CD14-positive monocyte (primary cell): ENCODE data around the gene OAF. TPM values are rescaled to one million over a fixed set of nuclear protein-coding genes. Genes with fewer than 3 reads are reported as not detected.
A peak's percentile ranks its signal among the peaks of the same experiment; 100 is the strongest.

Experiments
- DNase-seq, 3 donors: peaks; one replicate each; pipeline ENCODE4 v3.0.0-alpha.2; 2011 to 2022
- H2AFZ ChIP-seq: 2 replicates; pipeline ENCODE4 v1.6.0; 2012; ENCODE audit warnings: mild to moderate bottlenecking, low read depth, low read length, inconsistent platforms; ENCODE audit not compliant: insufficient read depth, poor library complexity, severe bottlenecking
- H3K27ac ChIP-seq, 2 donors: 1 replicate in 1 of 2; 2 replicates in 1 of 2; pipeline ENCODE4 v1.5.1; 2012 to 2013; ENCODE audit warnings: low read length in 2 of 2, control low read depth in 1 of 2, inconsistent platforms in 1 of 2, low read depth in 1 of 2, mild to moderate bottlenecking in 1 of 2
- H3K27me3 ChIP-seq, 2 donors: one replicate each; pipeline versions ENCODE4 v1.6.0 to v1.6.1; 2011 to 2013; ENCODE audit warnings: low read length in 2 of 2; ENCODE audit not compliant: control insufficient read depth in 2 of 2, insufficient read depth in 2 of 2
- H3K36me3 ChIP-seq, 2 donors: replicated peaks in 1 of 2; 1 replicate in 1 of 2; 2 replicates in 1 of 2; pipeline versions ENCODE4 v1.5.1 to v1.6.1; 2012 to 2013; ENCODE audit warnings: low read length in 2 of 2, control low read depth in 1 of 2, inconsistent platforms in 1 of 2, mild to moderate bottlenecking in 1 of 2; ENCODE audit not compliant: insufficient read depth in 2 of 2, control insufficient read depth in 1 of 2
- H3K4me1 ChIP-seq, 2 donors: 1 replicate in 1 of 2; 2 replicates in 1 of 2; pipeline versions ENCODE4 v1.5.1 to v1.6.1; 2012 to 2013; ENCODE audit warnings: low read length in 2 of 2, control low read depth in 1 of 2, inconsistent platforms in 1 of 2, mild to moderate bottlenecking in 1 of 2, moderate library complexity in 1 of 2; ENCODE audit not compliant: insufficient read depth in 2 of 2, control insufficient read depth in 1 of 2
- H3K4me2 ChIP-seq: replicated peaks from 2 replicates; pipeline ENCODE3; 2012; ENCODE audit warnings: low read length, moderate library complexity, mild to moderate bottlenecking; ENCODE audit not compliant: poor library complexity, severe bottlenecking; ENCODE audit errors: extremely low read depth
- H3K4me3 ChIP-seq, 3 experiments: fragments of 200-600 bp in 1 of 3; sonication (generic) in 1 of 3; replicated peaks in 1 of 3; 1 replicate in 2 of 3; 2 replicates in 1 of 3; pipeline ENCODE4 v1.5.1; 2011 to 2013; ENCODE audit warnings: low read length in 3 of 3, mild to moderate bottlenecking in 3 of 3, control low read depth in 2 of 3, low read depth in 2 of 3, inconsistent platforms in 1 of 3, moderate library complexity in 1 of 3
- H3K79me2 ChIP-seq: 2 replicates; pipeline ENCODE4 v1.6.0; 2012; ENCODE audit warnings: mild to moderate bottlenecking, control low read depth, inconsistent platforms, low read length, moderate library complexity; ENCODE audit not compliant: insufficient read depth
- H3K9ac ChIP-seq: 2 replicates; pipeline ENCODE4 v1.6.0; 2017; ENCODE audit warnings: low read length, mild to moderate bottlenecking; ENCODE audit not compliant: insufficient read depth, poor library complexity, severe bottlenecking
- H3K9me3 ChIP-seq, 2 donors: replicated peaks in 1 of 2; 1 replicate in 1 of 2; 2 replicates in 1 of 2; pipeline versions ENCODE4 v1.5.1 to v1.6.1; 2012 to 2013; ENCODE audit warnings: low read length in 2 of 2, control low read depth in 1 of 2; ENCODE audit not compliant: control insufficient read depth in 1 of 2, insufficient read depth in 1 of 2
- H4K20me1 ChIP-seq: 2 replicates; pipeline ENCODE4 v1.6.0; 2012; ENCODE audit warnings: mild to moderate bottlenecking, low read length, control low read depth, moderate library complexity; ENCODE audit not compliant: insufficient read depth
- H3K27ac Mint-ChIP-seq, 7 donors: one replicate each; pipeline ENCODE4 v1.8.0; 2020; ENCODE audit warnings: mild to moderate bottlenecking in 7 of 7, mixed read lengths in 7 of 7, moderate library complexity in 6 of 7, inconsistent platforms in 2 of 7
- H3K27me3 Mint-ChIP-seq, 3 donors: one replicate each; pipeline ENCODE4 v1.8.0; 2021 to 2022; ENCODE audit warnings: low read depth in 3 of 3, mild to moderate bottlenecking in 3 of 3, mixed read lengths in 3 of 3, moderate library complexity in 3 of 3, inconsistent platforms in 1 of 3
- H3K36me3 Mint-ChIP-seq, 2 donors: one replicate each; pipeline ENCODE4 v1.8.0; 2020; ENCODE audit warnings: mixed read lengths in 2 of 2, inconsistent platforms in 1 of 2, mild to moderate bottlenecking in 1 of 2
- H3K4me1 Mint-ChIP-seq: one replicate; pipeline ENCODE4 v1.8.0; 2020; ENCODE audit warnings: mild to moderate bottlenecking, mixed read lengths
- H3K4me3 Mint-ChIP-seq, 2 donors: one replicate each; pipeline ENCODE4 v1.8.0; 2020; ENCODE audit warnings: mild to moderate bottlenecking in 2 of 2, mixed read lengths in 2 of 2, moderate library complexity in 1 of 2
- H3K9me3 Mint-ChIP-seq, 7 donors: one replicate each; pipeline ENCODE4 v1.8.0; 2020 to 2022; ENCODE audit warnings: mixed read lengths in 7 of 7, mild to moderate bottlenecking in 6 of 7, moderate library complexity in 6 of 7, inconsistent platforms in 2 of 7
- WGBS: methylation state at CpG from one replicate; pipeline ENCODE4 v1.1.5; 2013; ENCODE audit warnings: missing lambda C conversion rate; ENCODE audit not compliant: insufficient coverage; 5-methylcytosine and 5-hydroxymethylcytosine counted together
- intact Hi-C, 2 donors: fragments of 100-400 bp; cut with micrococcal nuclease; formaldehyde crosslinking; loops; one replicate each; pipeline versions ENCODE4 v1.15.0 to v1.15.1; 2023
- polyA plus RNA-seq, 3 donors: library from polyadenylated mRNA; depleted of rRNA in 1 of 3; unstranded in 2 of 3; stranded (reverse) in 1 of 3; fragments of 300-500 nt in 2 of 3; fragments of >200 nt in 1 of 3; fragmentation: Illumina TruSeq in 2 of 3; gene quantifications; 1 replicate in 2 of 3; 2 replicates in 1 of 3; pipeline ENCODE4 v1.2.3, GENCODE V29; 2012 to 2021
- TF ChIP-seq, protein P1 (sequence below): fragments of 200-600 bp; IDR thresholded peaks from one replicate; pipeline ENCODE4 v1.8.0; 2022; ENCODE audit warnings: antibody characterized with exemption, mild to moderate bottlenecking

Gene OAF
- polyA plus RNA-seq, 3 donors = 31.5 to 57.2 (median 49.2) TPM

- H3K9me3 ChIP-seq = no peaks in the 10 kb centered on the region
- H2AFZ ChIP-seq = no peak overlapping the region
- no peaks in the 10 kb centered on the region for H3K27me3 ChIP-seq
- H3K4me2 ChIP-seq = no peak overlapping the region
- H4K20me1 ChIP-seq = peaks cover 66% of the 10 kb centered on the region
- no peak overlapping the region for H3K9ac ChIP-seq
- Mint-ChIP-seq H3K36me3 (peaks cover 49 to 61% of the 10 kb centered on the region in 2 donors), H3K9me3 (no peaks in the 10 kb centered on the region), H3K27ac (peak overlapping the region in 1 of 7 donors; percentile 26), H3K27me3 (no peaks in the 10 kb centered on the region), H3K4me1 (peaks cover 50% of the 10 kb centered on the region), H3K4me3 (no peak overlapping the region)
- peak in 1 of 3 donors; percentile 30 for DNase-seq
- TF ChIP-seq, protein P1, sequence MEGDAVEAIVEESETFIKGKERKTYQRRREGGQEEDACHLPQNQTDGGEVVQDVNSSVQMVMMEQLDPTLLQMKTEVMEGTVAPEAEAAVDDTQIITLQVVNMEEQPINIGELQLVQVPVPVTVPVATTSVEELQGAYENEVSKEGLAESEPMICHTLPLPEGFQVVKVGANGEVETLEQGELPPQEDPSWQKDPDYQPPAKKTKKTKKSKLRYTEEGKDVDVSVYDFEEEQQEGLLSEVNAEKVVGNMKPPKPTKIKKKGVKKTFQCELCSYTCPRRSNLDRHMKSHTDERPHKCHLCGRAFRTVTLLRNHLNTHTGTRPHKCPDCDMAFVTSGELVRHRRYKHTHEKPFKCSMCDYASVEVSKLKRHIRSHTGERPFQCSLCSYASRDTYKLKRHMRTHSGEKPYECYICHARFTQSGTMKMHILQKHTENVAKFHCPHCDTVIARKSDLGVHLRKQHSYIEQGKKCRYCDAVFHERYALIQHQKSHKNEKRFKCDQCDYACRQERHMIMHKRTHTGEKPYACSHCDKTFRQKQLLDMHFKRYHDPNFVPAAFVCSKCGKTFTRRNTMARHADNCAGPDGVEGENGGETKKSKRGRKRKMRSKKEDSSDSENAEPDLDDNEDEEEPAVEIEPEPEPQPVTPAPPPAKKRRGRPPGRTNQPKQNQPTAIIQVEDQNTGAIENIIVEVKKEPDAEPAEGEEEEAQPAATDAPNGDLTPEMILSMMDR = no peak
- H3K27ac ChIP-seq = no peak overlapping the region
- WGBS = 85% methylated on average over 12 of the region's 13 CpGs
- H3K4me1 ChIP-seq = peaks cover 26 to 28% of the 10 kb centered on the region in 2 donors
- peaks cover 22 to 72% of the 10 kb centered on the region in 2 donors for H3K36me3 ChIP-seq
- no peak overlapping the region for H3K4me3 ChIP-seq
- peaks cover 42% of the 10 kb centered on the region for H3K79me2 ChIP-seq
- intact Hi-C loops = no loop called here
Observed at GRCh38 chr11:120219232-120219937, 8.6 kb downstream of the OAF start.

DNA sequence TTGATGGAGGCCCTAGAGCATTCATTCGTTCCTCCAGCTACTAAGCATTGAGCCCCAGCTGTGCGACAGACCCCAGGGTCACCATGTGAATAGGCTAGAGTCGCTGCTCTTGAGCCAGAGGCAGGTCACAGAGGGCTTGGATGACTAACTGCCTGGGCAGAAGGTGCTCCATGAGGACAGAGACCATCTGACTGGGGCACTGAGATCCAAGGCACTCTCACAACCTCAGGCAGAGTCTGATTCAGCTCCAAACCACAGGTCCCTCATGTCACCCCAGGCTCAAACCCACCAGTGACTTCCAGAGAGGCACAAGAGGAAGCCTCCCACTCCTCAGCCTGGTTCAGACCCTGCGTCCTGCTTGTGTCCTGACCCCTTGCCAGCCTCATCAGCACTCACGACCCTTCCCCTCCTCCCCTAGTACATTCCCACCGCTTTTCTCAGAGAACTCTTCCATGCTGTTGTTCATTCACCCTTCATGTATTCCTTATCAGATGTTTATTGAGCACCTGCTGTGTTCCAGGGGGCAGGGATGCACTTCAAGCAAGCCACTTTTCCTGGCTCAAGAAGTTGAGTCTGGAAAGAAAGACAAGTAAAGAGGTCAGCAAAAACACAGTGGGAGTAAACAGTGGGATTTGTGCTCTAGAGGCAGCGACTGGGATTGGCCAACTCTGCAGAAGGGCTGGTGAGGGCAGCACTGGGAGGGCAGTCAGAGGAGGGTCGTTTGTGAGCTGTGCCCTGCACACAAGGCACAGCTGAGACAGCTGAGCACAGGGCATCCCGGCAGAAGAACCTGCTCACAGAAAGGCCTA is 9.3 kb downstream of the OAF start:
- Mint-ChIP-seq H3K36me3 (peaks cover 44 to 55% of the 10 kb centered on the region in 2 donors), H3K27me3 (no peaks in the 10 kb centered on the region), H3K27ac (peak overlapping the region in 2 of 7 donors; percentile 23 to 26), H3K4me1 (peaks cover 57% of the 10 kb centered on the region), H3K9me3 (no peaks in the 10 kb centered on the region), H3K4me3 (no peak overlapping the region)
- Histone ChIP-seq H3K79me2 (peaks cover 35% of the 10 kb centered on the region), H3K4me2 (no peak overlapping the region), H3K27me3 (no peaks in the 10 kb centered on the region), H3K4me1 (peaks cover 33 to 36% of the 10 kb centered on the region in 2 donors), H3K4me3 (no peak overlapping the region), H2AFZ (no peak overlapping the region), H3K27ac (no peak overlapping the region), H4K20me1 (peaks cover 60% of the 10 kb centered on the region), H3K36me3 (peaks cover 17 to 64% of the 10 kb centered on the region in 2 donors), H3K9ac (no peak overlapping the region), H3K9me3 (no peaks in the 10 kb centered on the region)
- TF ChIP-seq, protein P1 = no peak
- DNase-seq = no peak
- WGBS = 77% methylated on average over 9 of the region's 9 CpGs
- intact Hi-C loops = no loop called here
